NT2/D1 (cell line): ENCODE data around the gene STK17B.

Experiments
- SUZ12 ChIP-seq: IDR thresholded peaks from 2 replicates; pipeline ENCODE4 v1.6.1; 2011; ENCODE audit not compliant: insufficient read length, insufficient read depth; ENCODE audit errors: extremely low read depth
- YY1 ChIP-seq: IDR thresholded peaks from 2 replicates; pipeline ENCODE4 v1.6.1; 2011; ENCODE audit not compliant: insufficient read length, insufficient read depth
- ZNF274 ChIP-seq: IDR thresholded peaks from 2 replicates; pipeline ENCODE4 v1.6.1; 2011; ENCODE audit warnings: mild to moderate bottlenecking, low read depth, low read length

DNA sequence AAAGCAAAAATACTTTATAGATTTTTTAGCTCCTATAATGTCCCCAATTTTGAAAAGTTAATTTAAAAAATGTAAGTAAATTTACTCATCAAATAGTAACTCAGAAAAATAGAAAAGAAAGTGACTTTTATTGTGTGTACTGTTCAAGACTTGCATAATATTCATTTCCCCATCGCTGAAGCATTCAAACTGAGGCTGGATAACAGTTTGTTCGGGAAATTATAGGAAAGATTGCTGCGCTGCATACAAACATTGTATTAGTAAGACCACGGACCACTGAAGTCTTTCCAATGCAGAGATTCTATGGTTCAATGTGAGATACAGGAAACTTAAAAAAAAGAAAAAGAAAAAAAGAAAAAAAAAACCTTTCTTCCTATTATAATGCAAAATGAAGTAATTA is 10.4 kb downstream of the STK17B start:
- TF ChIP-seq ZNF274 (no peak), YY1 (no peak), SUZ12 (no peak)
